ENCODE data around the gene PORCN. TPM values are rescaled to one million over a fixed set of nuclear protein-coding genes. Genes with fewer than 3 reads are reported as not detected.
A peak's percentile ranks its signal among the peaks of the same experiment; 100 is the strongest.

The PORCN gene
- total and polyA plus RNA-seq, 2 of the 13 experiments (the other 11 are each of a cell fraction or from before 2014, with no cell fraction given), result 3.9 to 5.8 TPM

DNA sequence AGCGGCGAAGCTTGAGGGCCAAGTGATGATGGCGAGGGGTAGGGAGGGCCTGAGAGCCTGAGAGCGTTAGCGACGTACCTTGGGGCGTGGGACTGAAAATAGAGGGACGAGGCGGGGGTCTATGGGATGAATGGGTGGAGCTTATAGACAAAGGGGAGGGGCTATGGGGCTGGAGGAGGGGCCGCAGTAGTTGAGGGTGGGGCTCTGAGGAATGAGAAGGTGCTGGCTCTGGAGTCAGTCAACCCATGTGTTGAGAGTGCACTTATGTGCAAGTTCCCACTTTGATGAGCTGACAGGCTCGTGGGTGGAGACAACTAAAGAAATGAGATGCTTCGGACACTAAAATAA lies 31.2 kb downstream of the PORCN start (continued):
- TF ChIP-seq, protein P1, sequence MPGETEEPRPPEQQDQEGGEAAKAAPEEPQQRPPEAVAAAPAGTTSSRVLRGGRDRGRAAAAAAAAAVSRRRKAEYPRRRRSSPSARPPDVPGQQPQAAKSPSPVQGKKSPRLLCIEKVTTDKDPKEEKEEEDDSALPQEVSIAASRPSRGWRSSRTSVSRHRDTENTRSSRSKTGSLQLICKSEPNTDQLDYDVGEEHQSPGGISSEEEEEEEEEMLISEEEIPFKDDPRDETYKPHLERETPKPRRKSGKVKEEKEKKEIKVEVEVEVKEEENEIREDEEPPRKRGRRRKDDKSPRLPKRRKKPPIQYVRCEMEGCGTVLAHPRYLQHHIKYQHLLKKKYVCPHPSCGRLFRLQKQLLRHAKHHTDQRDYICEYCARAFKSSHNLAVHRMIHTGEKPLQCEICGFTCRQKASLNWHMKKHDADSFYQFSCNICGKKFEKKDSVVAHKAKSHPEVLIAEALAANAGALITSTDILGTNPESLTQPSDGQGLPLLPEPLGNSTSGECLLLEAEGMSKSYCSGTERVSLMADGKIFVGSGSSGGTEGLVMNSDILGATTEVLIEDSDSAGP (CRISPR knock-in tag; IDR thresholded peaks at IDR 0.05; ENCODE audit: borderline replicate concordance), result peak; percentile 8; the same call in 1 of the 2 replicates
- TF ChIP-seq NFE2L2 (IDR thresholded peaks at IDR 0.05; ENCODE audit: low read length), result no peak
- TF ChIP-seq ZNF841 (CRISPR knock-in tag; IDR thresholded peaks at IDR 0.05; ENCODE audit: borderline replicate concordance), result no peak
- no peak for TF ChIP-seq SNRNP70 (IDR thresholded peaks at IDR 0.05; ENCODE audit: low read depth, low read length)
- no peak for TF ChIP-seq ATRX (CRISPR knock-in tag; IDR thresholded peaks at IDR 0.05; ENCODE audit: borderline replicate concordance)
- no peak for TF ChIP-seq ZNF550 (CRISPR knock-in tag; IDR thresholded peaks at IDR 0.05; ENCODE audit: borderline replicate concordance)
- TF ChIP-seq MAZ (IDR thresholded peaks at IDR 0.05; ENCODE audit: borderline replicate concordance, low read depth, low read length), result no peak
- TF ChIP-seq MAZ (CRISPR knock-in tag; IDR thresholded peaks at IDR 0.05; ENCODE audit: low read depth), result 0 out of 2 replicates have a peak, but pooled peaks have one; percentile 3
- no peak for TF ChIP-seq ZBTB7B (CRISPR knock-in tag; IDR thresholded peaks at IDR 0.05)
- TF ChIP-seq ADNP (CRISPR knock-in tag; IDR thresholded peaks at IDR 0.05), result no peak
- TF ChIP-seq, protein P2, sequence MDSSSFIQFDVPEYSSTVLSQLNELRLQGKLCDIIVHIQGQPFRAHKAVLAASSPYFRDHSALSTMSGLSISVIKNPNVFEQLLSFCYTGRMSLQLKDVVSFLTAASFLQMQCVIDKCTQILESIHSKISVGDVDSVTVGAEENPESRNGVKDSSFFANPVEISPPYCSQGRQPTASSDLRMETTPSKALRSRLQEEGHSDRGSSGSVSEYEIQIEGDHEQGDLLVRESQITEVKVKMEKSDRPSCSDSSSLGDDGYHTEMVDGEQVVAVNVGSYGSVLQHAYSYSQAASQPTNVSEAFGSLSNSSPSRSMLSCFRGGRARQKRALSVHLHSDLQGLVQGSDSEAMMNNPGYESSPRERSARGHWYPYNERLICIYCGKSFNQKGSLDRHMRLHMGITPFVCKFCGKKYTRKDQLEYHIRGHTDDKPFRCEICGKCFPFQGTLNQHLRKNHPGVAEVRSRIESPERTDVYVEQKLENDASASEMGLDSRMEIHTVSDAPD (CRISPR knock-in tag; IDR thresholded peaks at IDR 0.05), result no peak
- TF ChIP-seq, protein P3, sequence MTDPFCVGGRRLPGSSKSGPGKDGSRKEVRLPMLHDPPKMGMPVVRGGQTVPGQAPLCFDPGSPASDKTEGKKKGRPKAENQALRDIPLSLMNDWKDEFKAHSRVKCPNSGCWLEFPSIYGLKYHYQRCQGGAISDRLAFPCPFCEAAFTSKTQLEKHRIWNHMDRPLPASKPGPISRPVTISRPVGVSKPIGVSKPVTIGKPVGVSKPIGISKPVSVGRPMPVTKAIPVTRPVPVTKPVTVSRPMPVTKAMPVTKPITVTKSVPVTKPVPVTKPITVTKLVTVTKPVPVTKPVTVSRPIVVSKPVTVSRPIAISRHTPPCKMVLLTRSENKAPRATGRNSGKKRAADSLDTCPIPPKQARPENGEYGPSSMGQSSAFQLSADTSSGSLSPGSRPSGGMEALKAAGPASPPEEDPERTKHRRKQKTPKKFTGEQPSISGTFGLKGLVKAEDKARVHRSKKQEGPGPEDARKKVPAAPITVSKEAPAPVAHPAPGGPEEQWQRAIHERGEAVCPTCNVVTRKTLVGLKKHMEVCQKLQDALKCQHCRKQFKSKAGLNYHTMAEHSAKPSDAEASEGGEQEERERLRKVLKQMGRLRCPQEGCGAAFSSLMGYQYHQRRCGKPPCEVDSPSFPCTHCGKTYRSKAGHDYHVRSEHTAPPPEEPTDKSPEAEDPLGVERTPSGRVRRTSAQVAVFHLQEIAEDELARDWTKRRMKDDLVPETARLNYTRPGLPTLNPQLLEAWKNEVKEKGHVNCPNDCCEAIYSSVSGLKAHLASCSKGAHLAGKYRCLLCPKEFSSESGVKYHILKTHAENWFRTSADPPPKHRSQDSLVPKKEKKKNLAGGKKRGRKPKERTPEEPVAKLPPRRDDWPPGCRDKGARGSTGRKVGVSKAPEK (CRISPR knock-in tag; IDR thresholded peaks at IDR 0.05; ENCODE audit: borderline replicate concordance), result no peak
- TF ChIP-seq ZNF720 (CRISPR knock-in tag; IDR thresholded peaks at IDR 0.05), result no peak
- TF ChIP-seq ZNF230 (CRISPR knock-in tag; IDR thresholded peaks at IDR 0.05), result 0 out of 2 replicates have a peak, but pooled peaks have one; percentile 11
- TF ChIP-seq ZNF160 (CRISPR knock-in tag; IDR thresholded peaks at IDR 0.05), result no peak
- no peak for TF ChIP-seq ZSCAN29 (CRISPR knock-in tag; conservative IDR thresholded peaks at IDR 0.05)
- no peak for TF ChIP-seq ZNF235 (CRISPR knock-in tag; IDR thresholded peaks at IDR 0.05; ENCODE audit: borderline replicate concordance)
- no peak for TF ChIP-seq ZNF256 (CRISPR knock-in tag; conservative IDR thresholded peaks at IDR 0.05)
- no peak for TF ChIP-seq SAP130 (CRISPR knock-in tag; IDR thresholded peaks at IDR 0.05; ENCODE audit: low read depth)
- TF ChIP-seq ASH2L (IDR thresholded peaks at IDR 0.05; ENCODE audit: insufficient read length, low read depth, low read length), result peak; percentile 51
- TF ChIP-seq ZNF569 (CRISPR knock-in tag; IDR thresholded peaks at IDR 0.05; ENCODE audit: borderline replicate concordance), result no peak

Measured in HepG2 (cell line).